ENCODE measurements around the gene ANKFY1.
"Not testable (repeated sequence)": the region's sequence is repeated elsewhere in the genome, so short reads cannot be mapped to it uniquely, and the experiment has no call there.

The ANKFY1 gene

GRCh38 chr17:4220655-4221054, 43.1 kb downstream of the ANKFY1 start:
- DNase-seq (ENCODE audit: low read depth in 2 of 2) = no peak

GRCh38 chr17:4219241-4219640, 44.5 kb downstream of the ANKFY1 start:
- DNase-seq (ENCODE audit: low read depth in 2 of 2) = no peak

GRCh38 chr17:4215882-4216570, 47.8 kb downstream of the ANKFY1 start:
- no peak for DNase-seq (ENCODE audit: low read depth in 2 of 2)

GRCh38 chr17:4214157-4214556, 49.6 kb downstream of the ANKFY1 start:
- DNase-seq (ENCODE audit: low read depth in 2 of 2) = no peak

GRCh38 chr17:4209611-4210010, 54.2 kb downstream of the ANKFY1 start:
- DNase-seq (ENCODE audit: low read depth in 2 of 2) = no peak

- no peak for DNase-seq (ENCODE audit: low read depth in 2 of 2)
These were observed 55.5 kb downstream of the ANKFY1 start for GRCh38 chr17:4208238-4208637.

- DNase-seq (ENCODE audit: low read depth in 2 of 2) = no peak
These were observed 56.8 kb downstream of the ANKFY1 start for GRCh38 chr17:4206962-4207361.

- no peak for DNase-seq (ENCODE audit: low read depth in 2 of 2)
These were observed 57.9 kb downstream of the ANKFY1 start for GRCh38 chr17:4205917-4206316.

GRCh38 chr17:4204710-4205173, 59.0 kb downstream of the ANKFY1 start:
- no peak for DNase-seq (ENCODE audit: low read depth in 2 of 2)

GRCh38 chr17:4204190-4204589, 59.6 kb downstream of the ANKFY1 start:
- DNase-seq (ENCODE audit: low read depth in 2 of 2) = no peak

GRCh38 chr17:4201226-4201625, 62.6 kb downstream of the ANKFY1 start:
- no peak for DNase-seq (ENCODE audit: low read depth in 2 of 2)

GRCh38 chr17:4199818-4200402, 63.9 kb downstream of the ANKFY1 start:
- peak in 1 of 2 donors; percentile 27 for DNase-seq (ENCODE audit: low read depth in 2 of 2)

GRCh38 chr17:4198995-4199394, 64.8 kb downstream of the ANKFY1 start:
- no peak for DNase-seq (ENCODE audit: low read depth in 2 of 2)

- DNase-seq (ENCODE audit: low read depth in 2 of 2) = no peak
These were observed 68.5 kb downstream of the ANKFY1 start for GRCh38 chr17:4195306-4195705.

GRCh38 chr17:4194796-4195195, 69.0 kb downstream of the ANKFY1 start:
- no peak for DNase-seq (ENCODE audit: low read depth in 2 of 2)

GRCh38 chr17:4190791-4191190, 73.0 kb downstream of the ANKFY1 start:
- not testable (repeated sequence) for DNase-seq (ENCODE audit: low read depth in 2 of 2)

GRCh38 chr17:4189280-4189679, 74.5 kb downstream of the ANKFY1 start:
- DNase-seq (ENCODE audit: low read depth in 2 of 2) = no peak

- no peak for DNase-seq (ENCODE audit: low read depth in 2 of 2)
These were observed 75.7 kb downstream of the ANKFY1 start for GRCh38 chr17:4188076-4188475.

- no peak for DNase-seq (ENCODE audit: low read depth in 2 of 2)
These were observed 76.7 kb downstream of the ANKFY1 start for GRCh38 chr17:4187076-4187475.

GRCh38 chr17:4186357-4186881, 77.4 kb downstream of the ANKFY1 start:
- no peak for DNase-seq (ENCODE audit: low read depth in 2 of 2)

GRCh38 chr17:4185656-4186055, 78.1 kb downstream of the ANKFY1 start:
- DNase-seq (ENCODE audit: low read depth in 2 of 2) = no peak

GRCh38 chr17:4184811-4185210, 79.0 kb downstream of the ANKFY1 start:
- no peak for DNase-seq (ENCODE audit: low read depth in 2 of 2)

GRCh38 chr17:4182043-4182442, 81.7 kb downstream of the ANKFY1 start:
- DNase-seq (ENCODE audit: low read depth in 2 of 2) = no peak

Measured in stimulated activated CD4-positive, alpha-beta T cell treated with anti-CD3 and anti-CD28 coated beads, Interleukin-15, amount 100 ng/mL, for 48 hours (primary cell).